SK-N-SH treated with all-trans-retinoic acid at 6 μM for 48 hours (cell line): ENCODE measurements around the gene TMEM181.

Source experiments
- ATAC-seq: fragments of 200-7000 bp; cut with Tn5 transposase; 3 replicates; pipeline ENCODE4 v1.9.1; 2020; ENCODE audit warnings: mild to moderate bottlenecking, moderate library complexity
- ARNTL ChIP-seq: fragments of 450-650 bp; formaldehyde crosslinking; IDR thresholded peaks from 2 replicates; pipeline ENCODE4 v1.5.0; 2020; ENCODE audit warnings: low read depth, mild to moderate bottlenecking, moderate library complexity, borderline replicate concordance
- BACH2 ChIP-seq: fragments of 250-450 bp; sonication (Bioruptor Pico); IDR thresholded peaks from 2 replicates; pipeline ENCODE4 v1.9.0; 2021; ENCODE audit warnings: mild to moderate bottlenecking, borderline replicate concordance
- CREB5 ChIP-seq: fragments of 250-450 bp; sonication (Bioruptor Pico); IDR thresholded peaks from 2 replicates; pipeline ENCODE4 v1.5.1; 2020; ENCODE audit warnings: low read depth, mild to moderate bottlenecking, moderate library complexity
- CSDC2 ChIP-seq: fragments of 250-450 bp; sonication (Bioruptor Pico); IDR thresholded peaks from 2 replicates; pipeline ENCODE4 v1.5.0; 2020; ENCODE audit warnings: mild to moderate bottlenecking, moderate library complexity
- CSRNP3 ChIP-seq: fragments of 250-450 bp; sonication (Bioruptor Pico); IDR thresholded peaks from 2 replicates; pipeline ENCODE4 v1.5.1; 2021; ENCODE audit warnings: mild to moderate bottlenecking, moderate library complexity
- GLIS3 ChIP-seq: fragments of 250-450 bp; sonication (Bioruptor Pico); IDR thresholded peaks from 2 replicates; pipeline ENCODE4 v1.5.0; 2020; ENCODE audit warnings: mild to moderate bottlenecking, moderate library complexity
- ISL1 ChIP-seq: fragments of 250-450 bp; sonication (Bioruptor Pico); IDR thresholded peaks from 2 replicates; pipeline ENCODE4 v2.1.2; 2022; ENCODE audit warnings: mild to moderate bottlenecking, moderate library complexity
- OSR1 ChIP-seq: fragments of 250-450 bp; sonication (Bioruptor Pico); IDR thresholded peaks from 2 replicates; pipeline ENCODE4 v1.8.0; 2022; ENCODE audit warnings: moderate library complexity, mild to moderate bottlenecking, inconsistent platforms
- PATZ1 ChIP-seq: fragments of 250-450 bp; sonication (Bioruptor Pico); IDR thresholded peaks from 2 replicates; pipeline ENCODE4 v1.8.0; 2020; ENCODE audit warnings: mild to moderate bottlenecking, moderate library complexity, borderline replicate concordance
- POU6F1 ChIP-seq: fragments of 250-450 bp; sonication (Bioruptor Pico); IDR thresholded peaks from 2 replicates; pipeline ENCODE4 v1.8.0; 2021; ENCODE audit warnings: low read depth, mild to moderate bottlenecking, moderate library complexity, borderline replicate concordance
- PPARA ChIP-seq: fragments of 250-450 bp; sonication (Bioruptor Pico); IDR thresholded peaks from 2 replicates; pipeline ENCODE4 v1.5.0; 2020; ENCODE audit warnings: mild to moderate bottlenecking, borderline replicate concordance
- RARB ChIP-seq: fragments of 250-450 bp; sonication (Bioruptor Pico); IDR thresholded peaks from 2 replicates; pipeline ENCODE4 v1.8.0; 2021; ENCODE audit warnings: mild to moderate bottlenecking, moderate library complexity
- SNAI2 ChIP-seq: fragments of 250-450 bp; sonication (Bioruptor Pico); IDR thresholded peaks from 2 replicates; pipeline ENCODE4 v1.5.0; 2020; ENCODE audit warnings: mild to moderate bottlenecking, moderate library complexity
- TCF4 ChIP-seq: fragments of 250-450 bp; sonication (Bioruptor Pico); IDR thresholded peaks from 2 replicates; pipeline ENCODE4 v1.8.0; 2021; ENCODE audit warnings: mild to moderate bottlenecking, moderate library complexity, borderline replicate concordance
- TOX ChIP-seq: fragments of 250-450 bp; sonication (Bioruptor Pico); IDR thresholded peaks from 2 replicates; pipeline ENCODE4 v1.8.0; 2021; ENCODE audit warnings: mild to moderate bottlenecking, moderate library complexity, borderline replicate concordance
- TSHZ2 ChIP-seq: fragments of 250-450 bp; sonication (Bioruptor Pico); IDR thresholded peaks from 2 replicates; pipeline ENCODE4 v1.5.0; 2020; ENCODE audit warnings: mild to moderate bottlenecking, moderate library complexity
- ZFP30 ChIP-seq: fragments of 450-650 bp; formaldehyde crosslinking; IDR thresholded peaks from 2 replicates; pipeline ENCODE4 v1.5.0; 2022; ENCODE audit warnings: mild to moderate bottlenecking, moderate library complexity
- ZNF565 ChIP-seq: fragments of 450-650 bp; formaldehyde crosslinking; conservative IDR thresholded peaks from 2 replicates; pipeline ENCODE4 v1.5.0; 2020; ENCODE audit warnings: low read depth, mild to moderate bottlenecking, moderate library complexity
- ZNF70 ChIP-seq: fragments of 450-650 bp; formaldehyde crosslinking; IDR thresholded peaks from 2 replicates; pipeline ENCODE4 v1.5.0; 2020; ENCODE audit warnings: mild to moderate bottlenecking, moderate library complexity
- ZNF8 ChIP-seq: fragments of 450-650 bp; formaldehyde crosslinking; IDR thresholded peaks from 2 replicates; pipeline ENCODE4 v1.5.0; 2020; ENCODE audit warnings: mild to moderate bottlenecking, moderate library complexity

TMEM181 gene

GRCh38 chr6:158680481-158680880 is 120.6 kb downstream of the TMEM181 start:
- no peak for TF ChIP-seq PATZ1 (CRISPR knock-in tag)
- no peak for TF ChIP-seq SNAI2 (CRISPR knock-in tag)
- TF ChIP-seq ISL1 (CRISPR knock-in tag): no peak
- TF ChIP-seq POU6F1 (CRISPR knock-in tag): no peak
- TF ChIP-seq ZNF70 (CRISPR knock-in tag): no peak
- TF ChIP-seq TOX (CRISPR knock-in tag): no peak
- TF ChIP-seq CREB5: no peak
- no peak for TF ChIP-seq ZFP30
- no peak for TF ChIP-seq ARNTL (CRISPR knock-in tag)
- TF ChIP-seq ZNF8 (CRISPR knock-in tag): no peak
- TF ChIP-seq TSHZ2 (CRISPR knock-in tag): no peak
- TF ChIP-seq, all 23 proteins: peak for 0
- no peak for ATAC-seq

- TF ChIP-seq TCF4 (CRISPR knock-in tag) (no peak), CREB5 (no peak), SNAI2 (CRISPR knock-in tag) (no peak), GLIS3 (no peak), ISL1 (CRISPR knock-in tag) (no peak), CSDC2 (CRISPR knock-in tag) (no peak), POU6F1 (CRISPR knock-in tag) (no peak), BACH2 (CRISPR knock-in tag) (no peak), TOX (CRISPR knock-in tag) (no peak), ZFP30 (no peak), OSR1 (no peak), RARB (CRISPR knock-in tag) (no peak), PPARA (CRISPR knock-in tag) (no peak), ARNTL (CRISPR knock-in tag) (no peak), CSRNP3 (CRISPR knock-in tag) (no peak), ZNF565 (CRISPR knock-in tag) (no peak)
- ATAC-seq: no peak
Observed at GRCh38 chr6:158684311-158684710, 124.4 kb downstream of the TMEM181 start.
